GM12878 (cell line): ENCODE results near the gene NRP1. TPM values are rescaled to one million over a fixed set of nuclear protein-coding genes. Genes with fewer than 3 reads are reported as not detected.

Experiments
- ATAC-seq: fragments of 200-7000 bp; cut with Tn5 transposase; 3 replicates; pipeline ENCODE4 v1.9.1; 2020; ENCODE audit warnings: mild to moderate bottlenecking, moderate library complexity
- BruUV-seq: library from RNA; stranded (reverse); fragments of 400-500 nt; replicated peaks from 2 replicates; lab custom pipeline; 2021; lab: Mats Ljungman, UMichigan
- CTCF ChIA-PET: fragments of 300-600 bp; sonication (Branson Sonifier 250); formaldehyde crosslinking; extraction: SDS; loops from one replicate; lab custom pipeline; 2021; ENCODE audit warnings: inconsistent platforms; lab: Yijun Ruan, JAX
- POLR2A ChIA-PET: fragments of 350-600 bp; formaldehyde crosslinking; extraction: SDS; loops from one replicate; lab custom pipeline; 2021; ENCODE audit warnings: inconsistent platforms; lab: Charles Lee
- RAD21 ChIA-PET: fragments of 300-600 bp; sonication (Branson Sonifier 250); formaldehyde crosslinking; loops from one replicate; lab custom pipeline; 2023; ENCODE audit warnings: antibody characterized with exemption; ENCODE audit not compliant: unreplicated experiment; lab: Charles Lee
- SMC1A ChIA-PET: fragments of 300-600 bp; sonication (Branson Sonifier 250); formaldehyde crosslinking; loops from one replicate; lab custom pipeline; 2023; ENCODE audit not compliant: unreplicated experiment, uncharacterized antibody; lab: Charles Lee
- DNase-seq: peaks from one replicate; pipeline ENCODE4 v3.0.0-alpha.2; 2011; ENCODE audit warnings: low read depth, low spot score
- FAIRE-seq: peaks from 3 replicates; lab custom pipeline; 2011; peaks lifted over from hg19 to GRCh38; lab: Jason Lieb, UNC
- H2AFZ ChIP-seq: 2 replicates; pipeline ENCODE4 v1.6.0; 2011; ENCODE audit warnings: low read depth, low read length, control low read depth; ENCODE audit not compliant: control insufficient read depth
- H3K27ac ChIP-seq: 2 replicates; pipeline ENCODE4 v1.5.1; 2011; ENCODE audit warnings: control low read depth; ENCODE audit not compliant: control insufficient read depth, insufficient read depth
- H3K27me3 ChIP-seq, 2 experiments: replicated peaks in 1 of 2; 2 replicates each; pipeline versions ENCODE4 v1.6.0 to v1.6.1; 2011; ENCODE audit warnings: low read length in 1 of 2; ENCODE audit not compliant: control insufficient read depth in 2 of 2, insufficient read depth in 2 of 2
- H3K36me3 ChIP-seq, 2 experiments: 2 replicates each; pipeline ENCODE4 v1.5.1; 2011; ENCODE audit warnings: low read length in 1 of 2; ENCODE audit not compliant: control insufficient read depth in 2 of 2, insufficient read depth in 2 of 2
- H3K4me1 ChIP-seq: 2 replicates; pipeline ENCODE4 v1.6.1; 2011; ENCODE audit warnings: mild to moderate bottlenecking, low read length, moderate library complexity, mixed read lengths; ENCODE audit not compliant: control insufficient read depth, insufficient read depth
- H3K4me2 ChIP-seq: 2 replicates; pipeline ENCODE4 v1.6.0; 2011; ENCODE audit warnings: control low read depth; ENCODE audit not compliant: control insufficient read depth, insufficient read depth
- H3K4me3 ChIP-seq: fragments of 200-600 bp; sonication (generic); 2 replicates; pipeline ENCODE4 v1.5.1; 2016
- H3K79me2 ChIP-seq: 2 replicates; pipeline ENCODE4 v1.6.0; 2011; ENCODE audit warnings: low read length; ENCODE audit not compliant: control insufficient read depth, insufficient read depth
- H3K9ac ChIP-seq: 2 replicates; pipeline ENCODE4 v1.8.0; 2011; ENCODE audit warnings: low read length, control low read depth, mixed read lengths; ENCODE audit not compliant: control insufficient read depth, insufficient read depth
- H3K9me3 ChIP-seq: replicated peaks from 3 replicates; pipeline ENCODE4 v1.5.1; 2011; ENCODE audit warnings: mild to moderate bottlenecking, low read length; ENCODE audit not compliant: control insufficient read depth, insufficient read depth
- H4K20me1 ChIP-seq: 2 replicates; pipeline ENCODE4 v1.6.0; 2011; ENCODE audit not compliant: control insufficient read depth, insufficient read depth
- ATF7 ChIP-seq: fragments of 450-650 bp; IDR thresholded peaks from 2 replicates; pipeline ENCODE4 v1.6.1; 2016; ENCODE audit warnings: low read depth, mild to moderate bottlenecking
- CREM ChIP-seq: IDR thresholded peaks from 2 replicates; pipeline ENCODE4 v1.6.1; 2014; ENCODE audit warnings: antibody characterized with exemption, low read depth
- MTA2 ChIP-seq: fragments of 450-650 bp; IDR thresholded peaks from 2 replicates; pipeline ENCODE4 v1.6.1; 2016; ENCODE audit warnings: low read depth, mild to moderate bottlenecking, moderate library complexity
- MYB ChIP-seq: fragments of 150-350 bp; IDR thresholded peaks from 2 replicates; pipeline ENCODE4 v1.6.1; 2014; ENCODE audit warnings: mild to moderate bottlenecking, low read depth, low read length, borderline replicate concordance
- NBN ChIP-seq: fragments of 450-650 bp; IDR thresholded peaks from 2 replicates; pipeline ENCODE4 v1.6.1; 2016
- NR2F1 ChIP-seq: fragments of 450-650 bp; conservative IDR thresholded peaks from 2 replicates; pipeline ENCODE4 v1.6.1; 2017; ENCODE audit warnings: mild to moderate bottlenecking
- NRF1 ChIP-seq: conservative IDR thresholded peaks from 2 replicates; pipeline ENCODE4 v1.6.1; 2011; ENCODE audit warnings: mild to moderate bottlenecking, low read depth, low read length, improper control_type of control experiment
- POLR2A ChIP-seq: IDR thresholded peaks from 2 replicates; pipeline ENCODE4 v1.6.1; 2011; ENCODE audit warnings: low read depth, mild to moderate bottlenecking, low read length
- RAD51 ChIP-seq: fragments of 450-650 bp; IDR thresholded peaks from 2 replicates; pipeline ENCODE4 v1.6.1; 2016; ENCODE audit warnings: moderate library complexity, mild to moderate bottlenecking, inconsistent platforms
- SRF ChIP-seq, 2 experiments: IDR thresholded peaks; 2 replicates each; pipeline ENCODE4 v1.6.1; 2011; ENCODE audit warnings: low read depth in 2 of 2, low read length in 2 of 2, mild to moderate bottlenecking in 1 of 2, moderate library complexity in 1 of 2
- TAF1 ChIP-seq: IDR thresholded peaks from 2 replicates; pipeline ENCODE4 v1.6.1; 2011; ENCODE audit warnings: mild to moderate bottlenecking, low read depth, low read length, borderline replicate concordance
- YY1 ChIP-seq: IDR thresholded peaks from 2 replicates; pipeline ENCODE4 v1.6.1; 2011; ENCODE audit warnings: low read depth, mild to moderate bottlenecking, low read length
- ZNF592 ChIP-seq: fragments of 450-650 bp; IDR thresholded peaks from 2 replicates; pipeline ENCODE4 v1.6.1; 2017; ENCODE audit warnings: mild to moderate bottlenecking, moderate library complexity
- ZZZ3 ChIP-seq: IDR thresholded peaks from 2 replicates; pipeline ENCODE4 v1.6.1; 2011; ENCODE audit warnings: low read depth; ENCODE audit not compliant: control insufficient read depth, insufficient read length
- WGBS: methylation state at CpG from one replicate; pipeline ENCODE4 v1.1.6; 2016; ENCODE audit warnings: low lambda C conversion rate; ENCODE audit not compliant: insufficient replicate concordance, insufficient coverage; ENCODE audit errors: missing lambda C conversion rate; 5-methylcytosine and 5-hydroxymethylcytosine counted together
- in situ Hi-C: fragments of 300-500 bp; cut with MboI; formaldehyde crosslinking; loops from 9 replicates; pipeline ENCODE4 v1.14.3; 2018; ENCODE audit warnings: mixed read lengths
- intact Hi-C: fragments of 100-400 bp; cut with micrococcal nuclease; formaldehyde crosslinking; loops from one replicate; pipeline ENCODE4 v1.14.2; 2022; ENCODE audit not compliant: unreplicated experiment
- polyA plus RNA-seq, 11 experiments: library from polyadenylated mRNA; depleted of rRNA in 4 of 11; unstranded in 6 of 11; stranded (reverse) in 5 of 11; fragments of >200 nt; fragmentation: Nextera tagmentation in 4 of 11; fragmentation: Illumina TruSeq in 1 of 11; extraction: Ambion mirVana in 4 of 11; extraction: Trizol in 1 of 11; gene quantifications; 1 replicate in 1 of 11; 2 replicates in 10 of 11; pipeline versions ENCODE4 v1.2.1 to v1.2.3, GENCODE V29; 2011 to 2016; ENCODE audit warnings: inconsistent platforms in 2 of 11, missing spikeins in 2 of 11, low read depth in 1 of 11
- total RNA-seq, 4 experiments: library from RNA; depleted of rRNA in 3 of 4; stranded (reverse); fragments of >200 nt in 3 of 4; fragmentation: Illumina TruSeq in 1 of 4; extraction: Trizol in 1 of 4; gene quantifications; 2 replicates each; pipeline versions ENCODE4 v1.2.1 to v1.2.3, GENCODE V29; 2013 to 2021

NRP1 gene
- total and polyA plus RNA-seq, 10 of the 15 experiments (the other 5 are each of a cell fraction or from before 2014, with no cell fraction given) = 0.11 to 12.1 (median 0.52) TPM

- SMC1A ChIA-PET = no interaction called here
- H3K27ac ChIP-seq = no peak overlapping the region
- POLR2A ChIA-PET = interaction anchor here (0.8 kb wide), 1 partner anchor 16 kb away, joined by 7 read pairs; no protein-coding TSS in a partner anchor
- H3K4me2 ChIP-seq = no peak overlapping the region
- H3K79me2 ChIP-seq = no peaks in the 10 kb centered on the region
- no peaks in the 10 kb centered on the region for H4K20me1 ChIP-seq
- no peak overlapping the region for H3K4me3 ChIP-seq
- no peaks in the 10 kb centered on the region for H3K9me3 ChIP-seq
- no peaks in the 10 kb centered on the region for H3K27me3 ChIP-seq
- H3K9ac ChIP-seq = no peak overlapping the region
- H2AFZ ChIP-seq = no peak overlapping the region
- RAD21 ChIA-PET = no interaction called here
- no peak for TF ChIP-seq MTA2
- no peak for TF ChIP-seq TAF1
- no peak for TF ChIP-seq NBN
- TF ChIP-seq ZNF592 = no peak
- no peak for TF ChIP-seq RAD51
- no peak for TF ChIP-seq CREM
- TF ChIP-seq POLR2A = no peak
- TF ChIP-seq ATF7 = no peak
- TF ChIP-seq NR2F1 = no peak
- TF ChIP-seq NRF1 = no peak
- TF ChIP-seq YY1 = no peak
- TF ChIP-seq MYB = no peak
- TF ChIP-seq SRF (IDR thresholded peaks at IDR 0.05; ENCODE audit: low read depth in 2 of 2, low read length in 2 of 2) = no peak
- no peak for TF ChIP-seq ZZZ3
- CTCF ChIA-PET = interaction anchor here (0.9 kb wide), 1 partner anchor 13 kb away, joined by 3 read pairs; no protein-coding TSS in a partner anchor
- ATAC-seq = no peak
- DNase-seq = no peak
- in situ Hi-C loops (no loop called here), intact Hi-C loops (no loop called here)
- no TSS peak for BruUV-seq
- H3K4me1 ChIP-seq = no peaks in the 10 kb centered on the region
- no peaks in the 10 kb centered on the region for H3K36me3 ChIP-seq
- WGBS = 22% methylated on average over 5 of the region's 5 CpGs
- no peak for FAIRE-seq
Observed at GRCh38 chr10:33143160-33143728, 191.2 kb downstream of the NRP1 start.
